ENCODE measurements around the gene ZNF429. TPM values are rescaled to one million over a fixed set of nuclear protein-coding genes. Genes with fewer than 3 reads are reported as not detected.

The ZNF429 gene
- total RNA-seq, 4 donors from 2014 or later, result 3.4 to 11.1 (median 7.4) TPM

DNA sequence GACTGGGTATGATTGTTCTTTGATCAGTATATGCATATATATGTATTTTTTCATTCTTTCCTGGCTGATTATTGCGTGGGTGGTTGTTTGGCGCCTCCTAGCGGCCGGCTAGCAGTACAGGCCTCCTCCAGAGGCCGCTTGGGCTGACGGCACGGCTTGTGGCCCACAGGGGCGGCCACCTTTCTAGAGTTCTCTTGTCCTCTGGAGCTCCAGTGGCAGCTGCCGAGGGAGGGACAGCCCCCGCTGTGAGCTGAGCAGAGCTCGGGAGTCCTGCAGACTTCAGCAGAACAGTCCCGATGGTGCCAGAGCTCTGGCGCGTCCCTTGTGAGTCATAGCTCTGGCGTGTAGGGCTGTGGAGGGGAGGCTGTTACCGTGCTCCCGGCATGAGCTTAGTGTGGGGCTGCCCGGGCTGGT, 22.5 kb upstream of the ZNF429 start:
- Histone ChIP-seq H3K36me3 (no peaks in the 10 kb centered on the region), H3K27me3 (no peaks in the 10 kb centered on the region), H3K4me3 (peak overlapping the region in 1 of 4 donors; percentile 13), H3K9me3 (no peaks in the 10 kb centered on the region), H3K4me1 (no peaks in the 10 kb centered on the region), H3K27ac (peak overlapping the region in 2 of 4 donors; percentile 14 to 53)
- DNase-seq (peak in 1 of 2 donors; percentile 68), ATAC-seq (peak in 1 of 2 donors; percentile 70)
- intact Hi-C loops (cut with DNase I; ENCODE audit: low total_unique reads), result loop anchor here (10.0 kb wide), 1 partner anchor 278 kb away; no protein-coding TSS in a partner anchor
- in situ Hi-C loops (cut with MboI; ENCODE audit: low sequenced_read_pairs in 4 of 4), result loop anchor here in 1 of 4 donors (25.0 kb wide), 1 partner anchor 204 kb away; no protein-coding TSS in a partner anchor
- TF ChIP-seq CTCF (IDR thresholded peaks at IDR 0.05 in 4 of 5, conservative IDR thresholded peaks at IDR 0.05 in 1 of 5) (peak; percentile 42 to 73 (median 51)), POLR2A (IDR thresholded peaks at IDR 0.05) (no peak)

DNA sequence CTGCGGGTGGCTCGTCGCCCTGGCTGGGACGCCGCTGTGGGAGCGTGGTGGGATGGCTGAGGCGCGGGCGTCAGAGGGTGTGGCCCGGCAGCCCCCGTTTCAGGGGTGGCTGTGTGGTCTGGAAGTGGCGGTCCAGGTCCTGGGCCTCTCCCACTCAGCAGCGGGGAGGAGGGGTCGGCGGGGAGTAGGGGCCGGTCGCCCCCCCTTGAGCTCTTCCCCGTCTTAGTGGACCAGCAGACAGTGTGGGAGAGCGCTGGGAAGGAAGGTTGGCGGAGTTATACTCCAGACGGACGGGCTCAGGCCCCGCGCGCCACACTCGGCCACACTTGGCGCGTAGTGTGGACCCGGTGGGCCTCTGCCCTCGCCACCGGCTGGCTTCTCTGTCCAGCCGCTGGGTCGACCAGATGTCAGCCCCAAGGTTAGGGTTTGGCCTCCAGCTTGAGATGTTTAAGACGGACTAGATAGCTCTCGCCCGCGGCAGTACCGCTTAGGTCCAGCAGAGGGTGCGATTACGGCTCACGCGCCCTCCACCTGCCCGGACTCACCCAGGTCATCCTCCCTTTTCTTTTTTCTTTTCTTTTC, 21.7 kb upstream of the ZNF429 start:
- Histone ChIP-seq H3K4me3 (peak overlapping the region in 1 of 4 donors; percentile 13), H3K4me1 (no peaks in the 10 kb centered on the region), H3K27ac (peak overlapping the region in 1 of 4 donors; percentile 53), H3K27me3 (no peaks in the 10 kb centered on the region), H3K36me3 (no peaks in the 10 kb centered on the region), H3K9me3 (no peaks in the 10 kb centered on the region)
- in situ Hi-C loops (cut with MboI; ENCODE audit: low sequenced_read_pairs in 4 of 4), result loop anchor here in 1 of 4 donors (25.0 kb wide), 1 partner anchor 204 kb away; no protein-coding TSS in a partner anchor
- intact Hi-C loops (cut with DNase I; ENCODE audit: low total_unique reads), result loop anchor here (10.0 kb wide), 1 partner anchor 279 kb away; no protein-coding TSS in a partner anchor
- peak in 1 of 2 donors; percentile 19 for ATAC-seq
- TF ChIP-seq POLR2A (IDR thresholded peaks at IDR 0.05), result no peak
- TF ChIP-seq CTCF (IDR thresholded peaks at IDR 0.05 in 4 of 5, conservative IDR thresholded peaks at IDR 0.05 in 1 of 5), result peak; percentile 22 to 47 (median 28)
- peak in 1 of 2 donors; percentile 40 for DNase-seq

GRCh38 chr19:21484631-21485030, 20.8 kb upstream of the ZNF429 start:
- H3K4me1 ChIP-seq, result no peaks in the 10 kb centered on the region
- DNase-seq, result no peak
- TF ChIP-seq POLR2A (IDR thresholded peaks at IDR 0.05), result no peak
- TF ChIP-seq CTCF (IDR thresholded peaks at IDR 0.05 in 4 of 5, conservative IDR thresholded peaks at IDR 0.05 in 1 of 5), result no peak
- no peak overlapping the region for H3K27ac ChIP-seq
- in situ Hi-C loops (cut with MboI; ENCODE audit: low sequenced_read_pairs in 4 of 4), result loop anchor here in 1 of 4 donors (25.0 kb wide), 1 partner anchor 203 kb away; no protein-coding TSS in a partner anchor
- intact Hi-C loops (cut with DNase I; ENCODE audit: low total_unique reads), result loop anchor here (10.0 kb wide), 1 partner anchor 280 kb away; no protein-coding TSS in a partner anchor
- H3K9me3 ChIP-seq, result no peaks in the 10 kb centered on the region
- ATAC-seq, result no peak
- H3K4me3 ChIP-seq, result no peak overlapping the region
- H3K36me3 ChIP-seq, result no peaks in the 10 kb centered on the region
- no peaks in the 10 kb centered on the region for H3K27me3 ChIP-seq

DNA sequence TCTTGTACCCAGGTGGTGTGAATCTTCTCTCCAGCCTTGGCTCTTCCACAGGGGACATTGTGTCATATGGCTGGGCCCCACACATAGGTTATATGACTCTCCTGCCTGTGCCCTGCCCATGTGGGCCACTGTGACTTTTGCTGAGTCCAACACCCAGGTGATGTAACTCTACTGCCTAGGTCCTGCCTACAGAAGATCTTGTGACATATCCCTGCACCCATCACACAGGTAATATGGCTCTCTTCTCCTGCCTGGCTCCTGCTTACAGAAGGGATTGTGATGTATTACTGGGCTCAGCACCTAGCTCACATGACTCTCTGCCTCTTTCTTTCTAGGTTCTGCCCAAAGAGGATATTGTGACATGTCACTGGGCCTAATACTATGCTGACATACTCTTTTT, 19.5 kb upstream of the ZNF429 start:
- Histone ChIP-seq H3K4me3 (no peak overlapping the region), H3K36me3 (no peaks in the 10 kb centered on the region), H3K4me1 (no peaks in the 10 kb centered on the region), H3K27ac (no peak overlapping the region), H3K27me3 (no peaks in the 10 kb centered on the region), H3K9me3 (no peaks in the 10 kb centered on the region)
- DNase-seq (peak in 1 of 2 donors; percentile 47), ATAC-seq (peak in 1 of 2 donors; percentile 10)
- TF ChIP-seq POLR2A (IDR thresholded peaks at IDR 0.05) (no peak), CTCF (IDR thresholded peaks at IDR 0.05 in 4 of 5, conservative IDR thresholded peaks at IDR 0.05 in 1 of 5) (no peak)
- intact Hi-C loops (cut with DNase I; ENCODE audit: low total_unique reads), result loop anchor here (10.0 kb wide), 1 partner anchor 281 kb away; no protein-coding TSS in a partner anchor
- in situ Hi-C loops (cut with MboI; ENCODE audit: low sequenced_read_pairs in 4 of 4), result loop anchor here in 1 of 4 donors (25.0 kb wide), 1 partner anchor 201 kb away; no protein-coding TSS in a partner anchor

All from gastrocnemius medialis (tissue), 4 donors.